ENCODE measurements around the gene CD300LF. TPM values are rescaled to one million over a fixed set of nuclear protein-coding genes. Genes with fewer than 3 reads are reported as not detected.

Gene CD300LF
- 0.32 TPM in 1 of 2 replicates, not detected in the other for total RNA-seq
- 0.44 and 0.85 TPM in 2 replicates for polyA plus RNA-seq

- H3K36me3 ChIP-seq (replicated peaks; ENCODE audit: insufficient read depth, low read depth): no peaks in the 10 kb centered on the region
- no peaks in the 10 kb centered on the region for H3K79me2 ChIP-seq
- peaks cover 16% of the 10 kb centered on the region for H3K4me1 ChIP-seq (ENCODE audit: insufficient read depth)
- H3K27me3 ChIP-seq: no peaks in the 10 kb centered on the region
- H3K9me2 ChIP-seq (replicated peaks; ENCODE audit: insufficient read depth): no peaks in the 10 kb centered on the region
- H3K27ac ChIP-seq: no peak within 1 kb of the TSS
- H3K4me2 ChIP-seq: no peak within 1 kb of the TSS
- H2AFZ ChIP-seq: no peak within 1 kb of the TSS
- TF ChIP-seq EZH2 (IDR thresholded peaks at IDR 0.05; ENCODE audit: borderline replicate concordance) (no peak), EZH2phosphoT487 (IDR thresholded peaks at IDR 0.05; ENCODE audit: low read depth, severe bottlenecking, unreplicated experiment) (no peak)
- TF ChIP-seq, protein P1, sequence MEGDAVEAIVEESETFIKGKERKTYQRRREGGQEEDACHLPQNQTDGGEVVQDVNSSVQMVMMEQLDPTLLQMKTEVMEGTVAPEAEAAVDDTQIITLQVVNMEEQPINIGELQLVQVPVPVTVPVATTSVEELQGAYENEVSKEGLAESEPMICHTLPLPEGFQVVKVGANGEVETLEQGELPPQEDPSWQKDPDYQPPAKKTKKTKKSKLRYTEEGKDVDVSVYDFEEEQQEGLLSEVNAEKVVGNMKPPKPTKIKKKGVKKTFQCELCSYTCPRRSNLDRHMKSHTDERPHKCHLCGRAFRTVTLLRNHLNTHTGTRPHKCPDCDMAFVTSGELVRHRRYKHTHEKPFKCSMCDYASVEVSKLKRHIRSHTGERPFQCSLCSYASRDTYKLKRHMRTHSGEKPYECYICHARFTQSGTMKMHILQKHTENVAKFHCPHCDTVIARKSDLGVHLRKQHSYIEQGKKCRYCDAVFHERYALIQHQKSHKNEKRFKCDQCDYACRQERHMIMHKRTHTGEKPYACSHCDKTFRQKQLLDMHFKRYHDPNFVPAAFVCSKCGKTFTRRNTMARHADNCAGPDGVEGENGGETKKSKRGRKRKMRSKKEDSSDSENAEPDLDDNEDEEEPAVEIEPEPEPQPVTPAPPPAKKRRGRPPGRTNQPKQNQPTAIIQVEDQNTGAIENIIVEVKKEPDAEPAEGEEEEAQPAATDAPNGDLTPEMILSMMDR (IDR thresholded peaks at IDR 0.05; ENCODE audit: poor library complexity): no peak
- no peaks in the 10 kb centered on the region for H3K9me3 ChIP-seq (ENCODE audit: low read depth)
- no peak for DNase-seq (ENCODE audit: low spot score)
- H4K20me1 ChIP-seq (ENCODE audit: insufficient read depth, poor library complexity, severe bottlenecking): no peaks in the 10 kb centered on the region
- H3K4me3 ChIP-seq: no peak within 1 kb of the TSS
- 96% methylated on average over 8 of the region's 8 CpGs for WGBS (ENCODE audit: low lambda C conversion rate, missing lambda C conversion rate)
These were observed at the start of gene CD300LF for GRCh38 chr17:74712756-74713155. CD300LF (minus strand) TSS chr17:74712923; CDS start chr17:74712866, 57 bp downstream.

DNA sequence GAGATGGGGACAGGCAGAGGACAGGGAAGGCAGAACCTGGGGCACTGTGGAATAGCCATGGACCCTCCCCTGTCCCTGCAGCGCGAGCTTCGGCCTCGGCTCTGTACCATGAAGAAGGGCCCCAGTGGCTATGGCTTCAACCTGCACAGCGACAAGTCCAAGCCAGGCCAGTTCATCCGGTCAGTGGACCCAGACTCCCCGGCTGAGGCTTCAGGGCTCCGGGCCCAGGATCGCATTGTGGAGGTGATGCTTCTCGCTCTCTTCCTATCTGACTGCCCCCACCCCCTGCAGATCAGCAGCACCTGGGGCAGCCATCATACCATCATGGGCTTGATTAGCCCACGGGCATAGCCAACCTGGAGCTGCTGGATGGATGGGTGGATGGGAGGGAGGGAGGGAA lies 49.2 kb upstream of the CD300LF start:
- H3K27ac ChIP-seq: peak overlapping the region; percentile 97
- H3K4me3 ChIP-seq: no peak overlapping the region
- no peaks in the 10 kb centered on the region for H3K36me3 ChIP-seq (replicated peaks; ENCODE audit: insufficient read depth, low read depth)
- 94% methylated on average over 10 of the region's 11 CpGs for WGBS (ENCODE audit: low lambda C conversion rate, missing lambda C conversion rate)
- peaks cover 95% of the 10 kb centered on the region for H3K4me1 ChIP-seq (ENCODE audit: insufficient read depth)
- peak overlapping the region; percentile 77 for H3K4me2 ChIP-seq
- H3K9me3 ChIP-seq (ENCODE audit: low read depth): no peaks in the 10 kb centered on the region
- DNase-seq (ENCODE audit: low spot score): no peak
- no peaks in the 10 kb centered on the region for H3K27me3 ChIP-seq
- H3K79me2 ChIP-seq: peaks cover 86% of the 10 kb centered on the region
- TF ChIP-seq EZH2phosphoT487 (IDR thresholded peaks at IDR 0.05; ENCODE audit: low read depth, severe bottlenecking, unreplicated experiment) (no peak), EZH2 (IDR thresholded peaks at IDR 0.05; ENCODE audit: borderline replicate concordance) (no peak)
- TF ChIP-seq, protein P1 (IDR thresholded peaks at IDR 0.05; ENCODE audit: poor library complexity): no peak
- H3K9me2 ChIP-seq (replicated peaks; ENCODE audit: insufficient read depth): no peaks in the 10 kb centered on the region
- H4K20me1 ChIP-seq (ENCODE audit: insufficient read depth, poor library complexity, severe bottlenecking): peaks cover 47% of the 10 kb centered on the region
- no peak overlapping the region for H2AFZ ChIP-seq

GRCh38 chr17:74761419-74761818 lies 48.7 kb upstream of the CD300LF start:
- H2AFZ ChIP-seq: no peak overlapping the region
- 51% methylated on average over 5 of the region's 5 CpGs for WGBS (ENCODE audit: low lambda C conversion rate, missing lambda C conversion rate)
- H3K4me2 ChIP-seq: peak overlapping the region; percentile 77
- H3K27ac ChIP-seq: peak overlapping the region; percentile 97
- H3K9me2 ChIP-seq (replicated peaks; ENCODE audit: insufficient read depth): no peaks in the 10 kb centered on the region
- H4K20me1 ChIP-seq (ENCODE audit: insufficient read depth, poor library complexity, severe bottlenecking): peaks cover 52% of the 10 kb centered on the region
- DNase-seq (ENCODE audit: low spot score): no peak
- no peak overlapping the region for H3K4me3 ChIP-seq
- H3K79me2 ChIP-seq: peaks cover 86% of the 10 kb centered on the region
- peaks cover 95% of the 10 kb centered on the region for H3K4me1 ChIP-seq (ENCODE audit: insufficient read depth)
- H3K36me3 ChIP-seq (replicated peaks; ENCODE audit: insufficient read depth, low read depth): no peaks in the 10 kb centered on the region
- TF ChIP-seq, protein P1 (IDR thresholded peaks at IDR 0.05; ENCODE audit: poor library complexity): no peak
- TF ChIP-seq EZH2 (IDR thresholded peaks at IDR 0.05; ENCODE audit: borderline replicate concordance): no peak
- TF ChIP-seq EZH2phosphoT487 (IDR thresholded peaks at IDR 0.05; ENCODE audit: low read depth, severe bottlenecking, unreplicated experiment): no peak
- no peaks in the 10 kb centered on the region for H3K9me3 ChIP-seq (ENCODE audit: low read depth)
- H3K27me3 ChIP-seq: no peaks in the 10 kb centered on the region

All from hepatocyte (in vitro differentiated cells).